Measurements from ENCODE around the gene MARK3. TPM values are rescaled to one million over a fixed set of nuclear protein-coding genes. Genes with fewer than 3 reads are reported as not detected.

Gene MARK3
- total RNA-seq, 2 experiments from 2014 or later = 68.4 to 69.2 TPM

DNA sequence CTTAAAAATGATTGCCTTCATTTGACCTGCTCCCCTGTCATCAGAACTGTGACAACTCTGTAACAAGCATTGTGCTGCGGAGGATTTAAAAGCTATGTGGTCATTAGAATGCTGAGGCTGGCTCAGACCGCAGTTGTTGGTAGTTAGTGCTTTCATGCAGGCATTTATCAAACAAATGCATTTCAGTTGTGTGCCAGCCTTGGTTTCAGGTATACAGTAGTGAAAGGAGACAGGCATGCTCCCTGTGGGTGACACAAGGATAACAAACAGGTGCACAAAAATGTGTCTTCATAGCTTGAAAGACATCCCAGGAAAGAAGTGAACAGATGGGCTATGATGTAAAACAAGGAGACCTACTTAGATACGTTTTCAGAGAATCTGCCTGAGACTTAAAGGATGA is 60.6 kb downstream of the MARK3 start:
- no peaks in the 10 kb centered on the region for H3K27me3 Mint-ChIP-seq
- no peaks in the 10 kb centered on the region for H3K9me3 Mint-ChIP-seq
- ATAC-seq (no peak), DNase-seq (no peak)
- intact Hi-C loops (cut with micrococcal nuclease) = no loop called here
- H3K4me1 Mint-ChIP-seq (ENCODE audit: low read depth) = peaks cover 33% of the 10 kb centered on the region
- no peak overlapping the region for H3K27ac Mint-ChIP-seq
- ChIA-PET CTCF (interaction anchor here (1.0 to 2.2 kb wide), 2 partner anchors 22 to 73 kb away, joined by 3 to 6 read pairs; no protein-coding TSS in a partner anchor), POLR2A (interaction anchor here (1.5 kb wide), 1 partner anchor 12 kb away, joined by 3 read pairs; no protein-coding TSS in a partner anchor)
- H3K4me3 Mint-ChIP-seq = no peak overlapping the region
- peaks cover 12% of the 10 kb centered on the region for H3K36me3 Mint-ChIP-seq (ENCODE audit: low read depth)
- TF ChIP-seq, protein P1, sequence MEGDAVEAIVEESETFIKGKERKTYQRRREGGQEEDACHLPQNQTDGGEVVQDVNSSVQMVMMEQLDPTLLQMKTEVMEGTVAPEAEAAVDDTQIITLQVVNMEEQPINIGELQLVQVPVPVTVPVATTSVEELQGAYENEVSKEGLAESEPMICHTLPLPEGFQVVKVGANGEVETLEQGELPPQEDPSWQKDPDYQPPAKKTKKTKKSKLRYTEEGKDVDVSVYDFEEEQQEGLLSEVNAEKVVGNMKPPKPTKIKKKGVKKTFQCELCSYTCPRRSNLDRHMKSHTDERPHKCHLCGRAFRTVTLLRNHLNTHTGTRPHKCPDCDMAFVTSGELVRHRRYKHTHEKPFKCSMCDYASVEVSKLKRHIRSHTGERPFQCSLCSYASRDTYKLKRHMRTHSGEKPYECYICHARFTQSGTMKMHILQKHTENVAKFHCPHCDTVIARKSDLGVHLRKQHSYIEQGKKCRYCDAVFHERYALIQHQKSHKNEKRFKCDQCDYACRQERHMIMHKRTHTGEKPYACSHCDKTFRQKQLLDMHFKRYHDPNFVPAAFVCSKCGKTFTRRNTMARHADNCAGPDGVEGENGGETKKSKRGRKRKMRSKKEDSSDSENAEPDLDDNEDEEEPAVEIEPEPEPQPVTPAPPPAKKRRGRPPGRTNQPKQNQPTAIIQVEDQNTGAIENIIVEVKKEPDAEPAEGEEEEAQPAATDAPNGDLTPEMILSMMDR (IDR thresholded peaks at IDR 0.05) = no peak

DNA sequence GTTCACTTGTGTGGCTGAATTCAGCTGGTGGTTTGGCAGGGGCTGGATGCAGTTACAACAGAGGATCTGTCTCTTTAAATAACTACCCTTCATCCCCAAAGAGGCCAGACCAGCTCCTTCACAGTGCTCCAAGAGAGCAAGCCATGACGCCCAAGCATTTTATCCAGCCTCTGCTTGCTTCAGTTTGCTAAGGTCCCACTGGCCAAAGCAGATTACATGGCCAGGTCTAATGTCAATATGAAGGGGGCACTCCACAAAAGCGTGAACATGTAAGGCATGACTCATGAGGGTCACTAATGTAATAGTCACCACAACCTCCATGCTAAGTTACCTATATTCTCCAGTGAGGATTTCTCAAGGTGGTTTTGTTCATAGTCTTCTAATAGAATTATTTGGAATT is 62.9 kb downstream of the MARK3 start:
- CTCF ChIA-PET = interaction anchor here (0.6 to 1.7 kb wide), 3 partner anchors 12 to 144 kb away, joined by 3 read pairs; no protein-coding TSS in a partner anchor
- no peak for ATAC-seq
- Mint-ChIP-seq H3K27ac (no peak overlapping the region), H3K4me1 (ENCODE audit: low read depth) (peaks cover 29% of the 10 kb centered on the region), H3K4me3 (no peak overlapping the region), H3K9me3 (no peaks in the 10 kb centered on the region), H3K27me3 (no peaks in the 10 kb centered on the region), H3K36me3 (ENCODE audit: low read depth) (peaks cover 21% of the 10 kb centered on the region)
- intact Hi-C loops (cut with micrococcal nuclease) = no loop called here
- POLR2A ChIA-PET = no interaction called here
- TF ChIP-seq, protein P1 (IDR thresholded peaks at IDR 0.05) = no peak
- DNase-seq = no peak

DNA sequence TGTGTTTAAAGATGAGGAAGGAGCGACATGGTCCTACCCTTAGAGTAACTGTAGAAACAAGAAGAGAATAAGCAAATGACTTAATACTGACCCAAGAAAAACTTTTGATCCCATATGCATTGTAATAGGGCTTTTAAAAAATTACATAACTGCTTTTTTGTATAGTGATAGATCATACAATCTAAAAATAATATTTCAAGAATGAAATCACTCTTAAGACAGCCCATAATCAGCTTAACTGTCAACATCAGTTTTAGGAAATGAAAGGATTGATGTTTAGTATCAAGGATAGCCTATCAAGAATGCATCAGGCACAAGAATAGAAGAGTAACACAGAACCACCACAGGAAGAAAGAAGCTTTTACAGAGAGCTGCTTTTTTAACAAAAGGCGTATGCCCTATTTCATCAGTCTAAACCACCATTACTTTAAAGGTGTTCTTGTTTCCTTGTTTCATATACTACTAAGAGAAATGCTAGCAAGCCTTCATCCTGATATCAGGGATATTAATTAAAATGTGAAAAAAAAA is 64.5 kb downstream of the MARK3 start:
- intact Hi-C loops (cut with micrococcal nuclease) = no loop called here
- DNase-seq = no peak
- ChIA-PET POLR2A (no interaction called here), CTCF (interaction anchor here (1.0 to 1.4 kb wide), 7 partner anchors 9 to 174 kb away, joined by 3 to 8 read pairs (median 3); no protein-coding TSS in a partner anchor)
- H3K36me3 Mint-ChIP-seq (ENCODE audit: low read depth) = peaks cover 17% of the 10 kb centered on the region
- no peaks in the 10 kb centered on the region for H3K9me3 Mint-ChIP-seq
- TF ChIP-seq, protein P1 (IDR thresholded peaks at IDR 0.05) = no peak
- H3K27me3 Mint-ChIP-seq = no peaks in the 10 kb centered on the region
- H3K4me3 Mint-ChIP-seq = no peak overlapping the region
- ATAC-seq = no peak
- no peak overlapping the region for H3K27ac Mint-ChIP-seq
- H3K4me1 Mint-ChIP-seq (ENCODE audit: low read depth) = peaks cover 23% of the 10 kb centered on the region

DNA sequence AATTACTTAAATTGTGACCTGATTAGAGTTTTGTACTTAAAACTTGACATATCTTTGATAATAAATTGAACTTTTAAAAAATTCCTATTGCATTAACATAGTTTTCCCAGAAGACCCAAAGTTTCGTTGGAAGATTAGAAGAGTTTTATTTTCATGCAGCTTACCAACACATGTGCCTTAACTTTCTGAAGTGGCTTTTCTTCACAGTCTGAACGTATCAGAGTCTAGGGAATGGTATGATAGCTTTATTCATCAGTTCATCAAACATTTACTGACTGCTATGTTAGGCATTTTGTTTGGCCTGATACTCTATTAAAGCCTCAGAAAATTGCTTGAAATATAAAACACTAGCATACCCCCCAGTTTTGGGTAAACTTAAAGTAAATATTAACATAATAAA is 65.2 kb downstream of the MARK3 start:
- no peak for ATAC-seq
- peaks cover 23% of the 10 kb centered on the region for H3K4me1 Mint-ChIP-seq (ENCODE audit: low read depth)
- intact Hi-C loops (cut with micrococcal nuclease) = no loop called here
- H3K27me3 Mint-ChIP-seq = no peaks in the 10 kb centered on the region
- no peak overlapping the region for H3K27ac Mint-ChIP-seq
- TF ChIP-seq, protein P1 (IDR thresholded peaks at IDR 0.05) = no peak
- H3K4me3 Mint-ChIP-seq = no peak overlapping the region
- CTCF ChIA-PET = interaction anchor here (1.0 to 2.0 kb wide), 7 partner anchors 9 to 174 kb away, joined by 3 to 8 read pairs (median 4); no protein-coding TSS in a partner anchor
- POLR2A ChIA-PET = interaction anchor here (1.3 kb wide), 1 partner anchor 71 kb away, joined by 3 read pairs; no protein-coding TSS in a partner anchor
- peaks cover 17% of the 10 kb centered on the region for H3K36me3 Mint-ChIP-seq (ENCODE audit: low read depth)
- no peaks in the 10 kb centered on the region for H3K9me3 Mint-ChIP-seq
- no peak for DNase-seq

DNA sequence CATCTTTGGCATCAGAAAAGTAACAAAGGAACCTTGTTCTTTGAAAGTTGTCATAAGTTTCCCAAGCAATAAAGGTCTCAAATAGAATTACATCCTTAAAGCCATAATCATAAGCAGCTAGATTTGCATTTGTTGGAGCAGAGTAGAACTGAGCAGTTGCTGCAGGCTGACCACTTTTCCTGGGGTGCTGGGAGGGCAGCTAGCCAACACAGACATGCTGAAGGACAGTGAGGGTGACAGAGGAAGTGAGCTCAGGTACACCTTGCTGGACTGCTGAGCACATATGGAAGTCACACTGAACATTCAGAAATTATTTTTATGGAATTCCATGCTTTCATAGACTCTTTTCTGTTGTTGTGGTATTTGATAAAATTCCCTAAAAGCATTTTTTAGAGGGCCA is 66.2 kb downstream of the MARK3 start:
- TF ChIP-seq, protein P1 (IDR thresholded peaks at IDR 0.05) = no peak
- intact Hi-C loops (cut with micrococcal nuclease) = no loop called here
- no peak for ATAC-seq
- Mint-ChIP-seq H3K27ac (no peak overlapping the region), H3K9me3 (no peaks in the 10 kb centered on the region), H3K4me1 (ENCODE audit: low read depth) (peaks cover 23% of the 10 kb centered on the region), H3K4me3 (no peak overlapping the region), H3K36me3 (ENCODE audit: low read depth) (peaks cover 20% of the 10 kb centered on the region), H3K27me3 (no peaks in the 10 kb centered on the region)
- CTCF ChIA-PET = interaction anchor here (2.0 kb wide), 1 partner anchor 17 kb away, joined by 6 read pairs; no protein-coding TSS in a partner anchor
- DNase-seq = no peak
- POLR2A ChIA-PET = interaction anchor here (1.3 kb wide), 1 partner anchor 70 kb away, joined by 3 read pairs; no protein-coding TSS in a partner anchor
